OCI-LY3 (cell line): ENCODE measurements around the gene GRM4.

ENCODE experiments used
- H2AFZ ChIP-seq: fragments of 200-600, 300-600 bp; shearing (Covaris generic); 2 replicates; pipeline ENCODE4 v1.6.0; 2014; ENCODE audit warnings: antibody characterized with exemption, low read depth, low read length
- H3K27ac ChIP-seq: fragments of 200-600, 300-600 bp; sonication (generic); 2 replicates; pipeline ENCODE4 v1.5.1; 2014; ENCODE audit warnings: mild to moderate bottlenecking, low read length, moderate library complexity, mixed read lengths
- H3K27me3 ChIP-seq: fragments of 200-600, 300-600 bp; sonication (generic); 2 replicates; pipeline ENCODE4 v1.6.1; 2014; ENCODE audit warnings: low read depth, low read length, mixed read lengths
- H3K36me3 ChIP-seq: fragments of 200-600, 300-600 bp; sonication (generic); replicated peaks from 2 replicates; pipeline ENCODE3; 2014; ENCODE audit warnings: low read depth, low read length, mixed read lengths
- H3K4me1 ChIP-seq: fragments of 300-600, 200-600 bp; sonication (generic); 2 replicates; pipeline ENCODE4 v1.6.1; 2014; ENCODE audit warnings: low read length, mixed read lengths
- H3K4me2 ChIP-seq: fragments of 200-600, 300-600 bp; sonication (generic); 2 replicates; pipeline ENCODE4 v1.6.1; 2014; ENCODE audit warnings: low read length, mixed read lengths
- H3K4me3 ChIP-seq: fragments of 300-600, 200-600 bp; sonication (generic); 2 replicates; pipeline ENCODE4 v1.5.1; 2014; ENCODE audit warnings: antibody characterized with exemption, mild to moderate bottlenecking, low read length, moderate library complexity
- H3K79me2 ChIP-seq: fragments of 300-600, 200-600 bp; shearing (Covaris generic); 2 replicates; pipeline ENCODE4 v1.6.1; 2014; ENCODE audit warnings: mild to moderate bottlenecking, low read length, mixed read lengths
- H3K9ac ChIP-seq: fragments of 300-600, 200-600 bp; shearing (Covaris generic); 2 replicates; pipeline ENCODE4 v1.6.0; 2014; ENCODE audit warnings: mild to moderate bottlenecking, low read length, moderate library complexity
- H3K9me3 ChIP-seq: fragments of 200-600, 300-600 bp; shearing (Covaris generic); 2 replicates; pipeline ENCODE4 v1.6.1; 2014; ENCODE audit warnings: low read length, mixed read lengths; ENCODE audit not compliant: insufficient read depth
- H4K20me1 ChIP-seq: fragments of 200-600, 300-600 bp; sonication (generic); 2 replicates; pipeline ENCODE4 v1.6.1; 2016; ENCODE audit warnings: low read length, mixed read lengths; ENCODE audit not compliant: insufficient read depth
- CTCF ChIP-seq: fragments of 200-600, 300-600 bp; sonication (generic); IDR thresholded peaks from 2 replicates; pipeline ENCODE4 v1.5.1; 2014; ENCODE audit warnings: antibody characterized with exemption, low read length, low read depth
- EZH2phosphoT487 ChIP-seq: fragments of 200-600 bp; shearing (Covaris generic); IDR thresholded peaks from 2 replicates; pipeline ENCODE4 v1.6.1; 2018; ENCODE audit warnings: antibody characterized with exemption, mixed run types, low read depth

Gene GRM4

GRCh38 chr6:34064675-34065074, 81.2 kb downstream of the GRM4 start:
- H3K27me3 ChIP-seq = no peaks in the 10 kb centered on the region
- H3K9ac ChIP-seq = no peak overlapping the region
- H3K4me2 ChIP-seq = no peak overlapping the region
- no peaks in the 10 kb centered on the region for H4K20me1 ChIP-seq
- no peak for TF ChIP-seq CTCF
- no peak overlapping the region for H2AFZ ChIP-seq
- no peaks in the 10 kb centered on the region for H3K79me2 ChIP-seq
- no peak overlapping the region for H3K4me3 ChIP-seq
- no peak overlapping the region for H3K27ac ChIP-seq
- H3K9me3 ChIP-seq = no peaks in the 10 kb centered on the region
- H3K36me3 ChIP-seq = no peaks in the 10 kb centered on the region
- H3K4me1 ChIP-seq = no peaks in the 10 kb centered on the region

- Histone ChIP-seq H3K79me2 (no peaks in the 10 kb centered on the region), H3K9me3 (no peaks in the 10 kb centered on the region), H2AFZ (no peak overlapping the region), H3K9ac (no peak overlapping the region), H3K4me1 (no peaks in the 10 kb centered on the region), H3K4me2 (no peak overlapping the region), H3K27ac (no peak overlapping the region), H3K27me3 (no peaks in the 10 kb centered on the region), H4K20me1 (no peaks in the 10 kb centered on the region), H3K36me3 (no peaks in the 10 kb centered on the region), H3K4me3 (no peak overlapping the region)
- TF ChIP-seq EZH2phosphoT487 (no peak), CTCF (no peak)
Observed at GRCh38 chr6:34063651-34064050, 82.2 kb downstream of the GRM4 start.

GRCh38 chr6:34062815-34063214, 83.1 kb downstream of the GRM4 start:
- Histone ChIP-seq H3K4me1 (no peaks in the 10 kb centered on the region), H3K9ac (no peak overlapping the region), H3K4me3 (no peak overlapping the region), H3K9me3 (no peaks in the 10 kb centered on the region), H3K4me2 (no peak overlapping the region), H2AFZ (no peak overlapping the region), H3K27ac (no peak overlapping the region), H3K27me3 (no peaks in the 10 kb centered on the region), H3K36me3 (no peaks in the 10 kb centered on the region), H3K79me2 (no peaks in the 10 kb centered on the region), H4K20me1 (no peaks in the 10 kb centered on the region)
- TF ChIP-seq CTCF (0 out of 2 replicates have a peak, but pooled peaks have one; percentile 4), EZH2phosphoT487 (no peak)

- no peaks in the 10 kb centered on the region for H3K36me3 ChIP-seq
- TF ChIP-seq EZH2phosphoT487 (no peak), CTCF (no peak)
- no peak overlapping the region for H3K4me2 ChIP-seq
- no peaks in the 10 kb centered on the region for H3K9me3 ChIP-seq
- H3K27me3 ChIP-seq = no peaks in the 10 kb centered on the region
- no peak overlapping the region for H2AFZ ChIP-seq
- H3K27ac ChIP-seq = no peak overlapping the region
- no peaks in the 10 kb centered on the region for H3K79me2 ChIP-seq
- no peaks in the 10 kb centered on the region for H4K20me1 ChIP-seq
- no peak overlapping the region for H3K9ac ChIP-seq
- H3K4me3 ChIP-seq = no peak overlapping the region
- H3K4me1 ChIP-seq = no peaks in the 10 kb centered on the region
Observed at GRCh38 chr6:34062156-34062555, 83.7 kb downstream of the GRM4 start.
